T-helper 17 cell (primary cell): ENCODE data around the gene ENOX2. TPM values are rescaled to one million over a fixed set of nuclear protein-coding genes. Genes with fewer than 3 reads are reported as not detected.

Source experiments
- ATAC-seq: fragments of 150-1000 bp; cut with Tn5 transposase; 2 replicates; pipeline ENCODE4 v1.10.0; 2021; ENCODE audit warnings: mild to moderate bottlenecking, moderate library complexity
- DNase-seq, 3 donors: peaks; one replicate each; pipeline versions ENCODE4 v3.0.0 to v3.0.0-alpha.2; 2020 to 2021
- H3K9me3 ChIP-seq: one replicate; pipeline ENCODE4 v1.7.0; 2013; ENCODE audit warnings: low read length, mild to moderate bottlenecking; ENCODE audit not compliant: control insufficient read depth, poor library complexity, severe bottlenecking
- H3K27ac Mint-ChIP-seq: one replicate; pipeline ENCODE4 v1.8.0; 2022; ENCODE audit warnings: mild to moderate bottlenecking, moderate library complexity, mixed read lengths
- H3K27me3 Mint-ChIP-seq: one replicate; pipeline ENCODE4 v1.8.0; 2022; ENCODE audit warnings: mixed read lengths
- H3K36me3 Mint-ChIP-seq: one replicate; pipeline ENCODE4 v1.8.0; 2022; ENCODE audit warnings: low read depth, mixed read lengths
- H3K4me1 Mint-ChIP-seq: one replicate; pipeline ENCODE4 v1.8.0; 2022; ENCODE audit warnings: mild to moderate bottlenecking, mixed read lengths
- H3K4me3 Mint-ChIP-seq: one replicate; pipeline ENCODE4 v1.8.0; 2022; ENCODE audit warnings: mild to moderate bottlenecking, moderate library complexity, mixed read lengths
- total RNA-seq, 4 donors: library from RNA in 2 of 4; stranded (reverse) in 2 of 4; gene quantifications; one replicate each; pipeline ENCODE4 v1.2.3 and lab custom pipeline; 2022 to 2026

The ENOX2 gene
- total RNA-seq, 2 donors from 2014 or later: 7.3 to 9.8 TPM

DNA sequence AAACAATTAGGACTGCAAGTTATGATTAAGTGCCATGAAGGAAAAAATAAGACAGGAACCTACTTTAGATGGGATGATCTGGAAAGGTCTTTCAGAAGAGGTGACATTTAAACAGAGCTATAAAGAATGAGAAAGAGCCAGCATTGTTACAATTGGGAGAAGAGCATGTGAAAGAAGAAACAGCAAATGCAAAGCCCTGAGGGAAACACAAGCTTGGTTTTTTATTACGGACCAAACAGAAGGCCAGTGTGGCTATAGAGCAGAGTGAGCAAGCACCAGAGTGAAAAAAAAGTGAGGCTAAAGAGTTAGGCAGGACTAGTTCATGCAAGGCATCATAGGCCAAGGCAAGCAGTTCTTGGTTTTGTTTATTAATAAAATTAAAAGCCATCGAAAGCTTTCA, 325.6 kb downstream of the ENOX2 start:
- H3K4me3 Mint-ChIP-seq: no peak overlapping the region
- no peaks in the 10 kb centered on the region for H3K9me3 ChIP-seq
- ATAC-seq: no peak

DNA sequence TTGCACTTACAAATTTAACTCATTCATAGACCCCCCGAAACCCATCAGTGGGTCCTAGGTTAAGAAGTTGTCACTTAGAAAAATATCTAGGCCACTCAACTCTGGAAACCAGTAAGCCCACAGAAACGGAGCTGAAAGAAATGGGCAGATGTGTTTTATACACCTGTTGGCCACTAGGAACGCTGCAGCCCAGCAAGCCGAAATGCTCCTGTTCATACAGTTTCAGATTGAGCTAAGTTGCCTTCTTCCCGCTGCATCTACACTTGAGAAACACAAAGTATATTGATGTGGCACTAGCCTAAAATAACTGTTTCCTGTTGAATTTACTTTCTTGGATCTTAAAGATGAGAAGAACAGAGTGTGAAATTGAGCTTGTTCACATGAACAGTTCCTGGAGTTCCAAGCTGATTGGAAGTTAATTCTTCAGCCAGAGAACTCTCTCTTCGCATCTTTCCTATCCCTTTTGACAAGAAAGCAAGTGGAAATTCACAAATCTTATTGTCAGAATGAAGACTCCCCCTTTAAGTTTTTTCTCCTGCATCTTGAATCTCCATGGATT, 327.1 kb downstream of the ENOX2 start:
- ATAC-seq: no peak
- no peak overlapping the region for H3K27ac Mint-ChIP-seq
- H3K4me1 Mint-ChIP-seq: peaks cover 2% of the 10 kb centered on the region
- no peaks in the 10 kb centered on the region for H3K36me3 Mint-ChIP-seq
- DNase-seq: no peak
- no peaks in the 10 kb centered on the region for H3K9me3 ChIP-seq
- H3K27me3 Mint-ChIP-seq: peaks cover 16% of the 10 kb centered on the region
- H3K4me3 Mint-ChIP-seq: no peak overlapping the region

More for the DNA sequence above, 325.6 kb downstream of the ENOX2 start:
- no peak for DNase-seq
- H3K27ac Mint-ChIP-seq: no peak overlapping the region
- H3K36me3 Mint-ChIP-seq: no peaks in the 10 kb centered on the region
- peaks cover 21% of the 10 kb centered on the region for H3K27me3 Mint-ChIP-seq
- H3K4me1 Mint-ChIP-seq: peaks cover 2% of the 10 kb centered on the region

Other genes starting within 250 kb of the ENOX2 start
- gene ARHGAP36, start 155.1 kb upstream of the ENOX2 start, total RNA-seq: not detected